SK-N-SH (cell line): ENCODE data around the gene ERBB2.
A peak's percentile ranks its signal among the peaks of the same experiment; 100 is the strongest.

Experiments used
- CTCF ChIP-seq: fragments of 200-600 bp; sonication (generic); IDR thresholded peaks from 2 replicates; pipeline ENCODE4 v1.6.1; 2017; ENCODE audit warnings: antibody characterized with exemption, mild to moderate bottlenecking, moderate library complexity
- EP300 ChIP-seq, 2 experiments: IDR thresholded peaks; 2 replicates each; pipeline versions ENCODE4 v1.4.0 to v1.6.1; 2012; ENCODE audit warnings: borderline replicate concordance in 1 of 2, low read depth in 1 of 2, low read length in 1 of 2
- EZH2phosphoT487 ChIP-seq: fragments of 200-600 bp; sonication (generic); IDR thresholded peaks from 2 replicates; pipeline ENCODE4 v1.6.1; 2017; ENCODE audit warnings: low read depth, mixed run types, mild to moderate bottlenecking, antibody characterized with exemption, moderate library complexity, borderline replicate concordance
- FOXM1 ChIP-seq: IDR thresholded peaks from 2 replicates; pipeline ENCODE4 v1.4.0; 2012; ENCODE audit warnings: low read depth, mild to moderate bottlenecking
- GATA2 ChIP-seq: sonication (generic); formaldehyde crosslinking; IDR thresholded peaks from 2 replicates; pipeline ENCODE4 v1.5.0; 2020; ENCODE audit warnings: mild to moderate bottlenecking, missing genetic modification reagents
- JUND ChIP-seq: IDR thresholded peaks from 2 replicates; pipeline ENCODE4 v1.4.0; 2012
- POLR2AphosphoS5 ChIP-seq: IDR thresholded peaks from 2 replicates; pipeline ENCODE4 v1.6.1; 2012; ENCODE audit warnings: low read depth, low read length
- RCOR1 ChIP-seq: fragments of 150-350 bp; IDR thresholded peaks from 2 replicates; pipeline ENCODE4 v1.6.1; 2017; ENCODE audit warnings: antibody characterized with exemption, low read length
- TAF1 ChIP-seq: IDR thresholded peaks from 2 replicates; pipeline ENCODE4 v1.6.1; 2012; ENCODE audit warnings: low read depth, mild to moderate bottlenecking, low read length, moderate library complexity, borderline replicate concordance
- TF ChIP-seq, protein P1 (sequence below): IDR thresholded peaks from 2 replicates; pipeline ENCODE4; 2012
- TF ChIP-seq, protein P2 (sequence below): fragments of 150-350 bp; IDR thresholded peaks from 2 replicates; pipeline ENCODE4 v1.6.1; 2016; ENCODE audit warnings: mild to moderate bottlenecking, low read depth, low read length

- TF ChIP-seq, protein P1, sequence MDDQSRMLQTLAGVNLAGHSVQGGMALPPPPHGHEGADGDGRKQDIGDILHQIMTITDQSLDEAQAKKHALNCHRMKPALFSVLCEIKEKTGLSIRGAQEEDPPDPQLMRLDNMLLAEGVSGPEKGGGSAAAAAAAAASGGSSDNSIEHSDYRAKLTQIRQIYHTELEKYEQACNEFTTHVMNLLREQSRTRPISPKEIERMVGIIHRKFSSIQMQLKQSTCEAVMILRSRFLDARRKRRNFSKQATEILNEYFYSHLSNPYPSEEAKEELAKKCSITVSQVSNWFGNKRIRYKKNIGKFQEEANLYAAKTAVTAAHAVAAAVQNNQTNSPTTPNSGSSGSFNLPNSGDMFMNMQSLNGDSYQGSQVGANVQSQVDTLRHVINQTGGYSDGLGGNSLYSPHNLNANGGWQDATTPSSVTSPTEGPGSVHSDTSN = no peak
- TF ChIP-seq CTCF (peak; percentile 59), POLR2AphosphoS5 (no peak), EP300 (IDR thresholded peaks at IDR 0.05; ENCODE audit: borderline replicate concordance in 1 of 2, low read depth in 1 of 2, low read length in 1 of 2) (no peak), RCOR1 (no peak), GATA2 (CRISPR knock-in tag) (no peak), JUND (no peak), FOXM1 (no peak), TAF1 (no peak), EZH2phosphoT487 (no peak)
- TF ChIP-seq, protein P2, sequence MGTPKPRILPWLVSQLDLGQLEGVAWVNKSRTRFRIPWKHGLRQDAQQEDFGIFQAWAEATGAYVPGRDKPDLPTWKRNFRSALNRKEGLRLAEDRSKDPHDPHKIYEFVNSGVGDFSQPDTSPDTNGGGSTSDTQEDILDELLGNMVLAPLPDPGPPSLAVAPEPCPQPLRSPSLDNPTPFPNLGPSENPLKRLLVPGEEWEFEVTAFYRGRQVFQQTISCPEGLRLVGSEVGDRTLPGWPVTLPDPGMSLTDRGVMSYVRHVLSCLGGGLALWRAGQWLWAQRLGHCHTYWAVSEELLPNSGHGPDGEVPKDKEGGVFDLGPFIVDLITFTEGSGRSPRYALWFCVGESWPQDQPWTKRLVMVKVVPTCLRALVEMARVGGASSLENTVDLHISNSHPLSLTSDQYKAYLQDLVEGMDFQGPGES = no peak
These were observed 28.0 kb upstream of the ERBB2 start for GRCh38 chr17:39671651-39672521.
